Loucy (cell line): ENCODE results near the gene ARVCF.

Experiments used
- EZH2phosphoT487 ChIP-seq: fragments of 200-600 bp; IDR thresholded peaks from 2 replicates; pipeline ENCODE4 v1.6.1; 2018; ENCODE audit warnings: antibody characterized with exemption, mild to moderate bottlenecking, moderate library complexity, borderline replicate concordance
- TF ChIP-seq, protein P1 (sequence below): fragments of 200-600 bp; sonication (generic); conservative IDR thresholded peaks from 2 replicates; pipeline ENCODE4 v1.5.1; 2014; ENCODE audit warnings: mild to moderate bottlenecking, antibody characterized with exemption, low read length

DNA sequence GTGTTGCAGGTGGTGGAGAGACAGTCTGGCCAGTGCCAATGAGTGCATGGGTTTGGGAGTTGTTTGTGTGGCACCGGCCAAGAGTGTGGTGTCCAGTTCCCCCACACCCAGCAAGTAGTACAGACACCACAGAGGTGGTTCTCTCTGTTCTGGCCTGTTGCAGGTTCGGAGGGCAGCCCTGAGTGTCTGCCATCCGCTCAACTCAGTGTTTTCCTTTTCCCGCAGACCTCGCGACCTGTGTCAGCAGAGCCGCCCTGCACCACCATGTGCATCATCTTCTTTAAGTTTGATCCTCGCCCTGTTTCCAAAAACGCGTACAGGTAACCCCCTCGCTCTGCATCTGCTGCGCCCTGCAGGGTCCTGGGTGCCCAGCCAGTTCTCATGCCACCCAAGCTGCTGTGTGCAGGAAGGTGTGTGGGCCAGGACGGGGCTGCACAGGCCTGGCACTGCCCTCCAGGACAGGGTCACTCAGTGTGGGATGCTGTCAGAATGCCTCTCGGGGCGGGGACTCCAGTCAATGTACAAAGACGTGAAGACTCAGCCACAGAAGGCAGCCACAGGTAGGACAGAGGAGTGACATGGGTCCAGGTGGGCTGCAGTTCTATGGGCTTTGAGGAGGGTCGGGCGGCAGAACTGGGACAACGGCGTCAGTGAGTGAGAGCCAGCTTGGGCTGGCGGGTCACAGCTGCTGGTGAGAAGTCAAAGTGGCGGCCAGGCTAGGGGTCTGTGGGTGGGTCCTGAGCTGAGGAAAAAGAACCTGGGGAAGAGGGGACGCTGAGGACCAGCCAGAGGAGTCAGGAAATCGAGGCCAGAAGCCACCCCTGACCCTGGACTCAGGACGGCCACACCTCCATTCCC lies 20.1 kb upstream of the ARVCF start:
- TF ChIP-seq, protein P1, sequence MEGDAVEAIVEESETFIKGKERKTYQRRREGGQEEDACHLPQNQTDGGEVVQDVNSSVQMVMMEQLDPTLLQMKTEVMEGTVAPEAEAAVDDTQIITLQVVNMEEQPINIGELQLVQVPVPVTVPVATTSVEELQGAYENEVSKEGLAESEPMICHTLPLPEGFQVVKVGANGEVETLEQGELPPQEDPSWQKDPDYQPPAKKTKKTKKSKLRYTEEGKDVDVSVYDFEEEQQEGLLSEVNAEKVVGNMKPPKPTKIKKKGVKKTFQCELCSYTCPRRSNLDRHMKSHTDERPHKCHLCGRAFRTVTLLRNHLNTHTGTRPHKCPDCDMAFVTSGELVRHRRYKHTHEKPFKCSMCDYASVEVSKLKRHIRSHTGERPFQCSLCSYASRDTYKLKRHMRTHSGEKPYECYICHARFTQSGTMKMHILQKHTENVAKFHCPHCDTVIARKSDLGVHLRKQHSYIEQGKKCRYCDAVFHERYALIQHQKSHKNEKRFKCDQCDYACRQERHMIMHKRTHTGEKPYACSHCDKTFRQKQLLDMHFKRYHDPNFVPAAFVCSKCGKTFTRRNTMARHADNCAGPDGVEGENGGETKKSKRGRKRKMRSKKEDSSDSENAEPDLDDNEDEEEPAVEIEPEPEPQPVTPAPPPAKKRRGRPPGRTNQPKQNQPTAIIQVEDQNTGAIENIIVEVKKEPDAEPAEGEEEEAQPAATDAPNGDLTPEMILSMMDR = no peak
- TF ChIP-seq EZH2phosphoT487 = no peak
